SK-N-SH treated with all-trans-retinoic acid at 6 μM for 48 hours (cell line): ENCODE measurements around the gene SLC37A1.

ENCODE experiments used
- ATAC-seq: fragments of 200-7000 bp; cut with Tn5 transposase; 3 replicates; pipeline ENCODE4 v1.9.1; 2020; ENCODE audit warnings: mild to moderate bottlenecking, moderate library complexity
- BACH2 ChIP-seq: fragments of 250-450 bp; sonication (Bioruptor Pico); IDR thresholded peaks from 2 replicates; pipeline ENCODE4 v1.9.0; 2021; ENCODE audit warnings: mild to moderate bottlenecking, borderline replicate concordance
- CSDC2 ChIP-seq: fragments of 250-450 bp; sonication (Bioruptor Pico); IDR thresholded peaks from 2 replicates; pipeline ENCODE4 v1.5.0; 2020; ENCODE audit warnings: mild to moderate bottlenecking, moderate library complexity
- ESRRG ChIP-seq: fragments of 250-450 bp; sonication (Bioruptor Pico); IDR thresholded peaks from 2 replicates; pipeline ENCODE4 v1.6.1; 2021; ENCODE audit warnings: mild to moderate bottlenecking
- GLIS3 ChIP-seq: fragments of 250-450 bp; sonication (Bioruptor Pico); IDR thresholded peaks from 2 replicates; pipeline ENCODE4 v1.5.0; 2020; ENCODE audit warnings: mild to moderate bottlenecking, moderate library complexity
- ISL1 ChIP-seq: fragments of 250-450 bp; sonication (Bioruptor Pico); IDR thresholded peaks from 2 replicates; pipeline ENCODE4 v2.1.2; 2022; ENCODE audit warnings: mild to moderate bottlenecking, moderate library complexity
- OSR1 ChIP-seq: fragments of 250-450 bp; sonication (Bioruptor Pico); IDR thresholded peaks from 2 replicates; pipeline ENCODE4 v1.8.0; 2022; ENCODE audit warnings: moderate library complexity, mild to moderate bottlenecking, inconsistent platforms
- RARB ChIP-seq: fragments of 250-450 bp; sonication (Bioruptor Pico); IDR thresholded peaks from 2 replicates; pipeline ENCODE4 v1.8.0; 2021; ENCODE audit warnings: mild to moderate bottlenecking, moderate library complexity
- SNAI2 ChIP-seq: fragments of 250-450 bp; sonication (Bioruptor Pico); IDR thresholded peaks from 2 replicates; pipeline ENCODE4 v1.5.0; 2020; ENCODE audit warnings: mild to moderate bottlenecking, moderate library complexity
- TCF4 ChIP-seq: fragments of 250-450 bp; sonication (Bioruptor Pico); IDR thresholded peaks from 2 replicates; pipeline ENCODE4 v1.8.0; 2021; ENCODE audit warnings: mild to moderate bottlenecking, moderate library complexity, borderline replicate concordance
- TOX ChIP-seq: fragments of 250-450 bp; sonication (Bioruptor Pico); IDR thresholded peaks from 2 replicates; pipeline ENCODE4 v1.8.0; 2021; ENCODE audit warnings: mild to moderate bottlenecking, moderate library complexity, borderline replicate concordance
- ZC3H10 ChIP-seq: fragments of 250-450 bp; sonication (Bioruptor Pico); IDR thresholded peaks from 2 replicates; pipeline ENCODE4 v1.5.1; 2021; ENCODE audit warnings: mild to moderate bottlenecking, moderate library complexity
- ZFP3 ChIP-seq: fragments of 250-450 bp; sonication (Bioruptor Pico); IDR thresholded peaks from 2 replicates; pipeline ENCODE4 v1.5.0; 2020; ENCODE audit warnings: mild to moderate bottlenecking, moderate library complexity
- ZFP30 ChIP-seq: fragments of 450-650 bp; formaldehyde crosslinking; IDR thresholded peaks from 2 replicates; pipeline ENCODE4 v1.5.0; 2022; ENCODE audit warnings: mild to moderate bottlenecking, moderate library complexity
- ZNF565 ChIP-seq: fragments of 450-650 bp; formaldehyde crosslinking; conservative IDR thresholded peaks from 2 replicates; pipeline ENCODE4 v1.5.0; 2020; ENCODE audit warnings: low read depth, mild to moderate bottlenecking, moderate library complexity
- ZNF70 ChIP-seq: fragments of 450-650 bp; formaldehyde crosslinking; IDR thresholded peaks from 2 replicates; pipeline ENCODE4 v1.5.0; 2020; ENCODE audit warnings: mild to moderate bottlenecking, moderate library complexity
- ZNF8 ChIP-seq: fragments of 450-650 bp; formaldehyde crosslinking; IDR thresholded peaks from 2 replicates; pipeline ENCODE4 v1.5.0; 2020; ENCODE audit warnings: mild to moderate bottlenecking, moderate library complexity
- TF ChIP-seq, protein P1 (sequence below): fragments of 250-450 bp; sonication (Bioruptor Pico); IDR thresholded peaks from 2 replicates; pipeline ENCODE4 v1.5.0; 2020; ENCODE audit warnings: mild to moderate bottlenecking, moderate library complexity
- TF ChIP-seq, protein P2 (sequence below): fragments of 250-450 bp; sonication (Bioruptor Pico); IDR thresholded peaks from 2 replicates; pipeline ENCODE4 v1.8.0; 2021; ENCODE audit warnings: low read depth, mild to moderate bottlenecking, moderate library complexity, borderline replicate concordance
- TF ChIP-seq, protein P3 (sequence below): fragments of 250-450 bp; sonication (Bioruptor Pico); IDR thresholded peaks from 2 replicates; pipeline ENCODE4 v1.5.1; 2020; ENCODE audit warnings: low read depth, mild to moderate bottlenecking, moderate library complexity
- TF ChIP-seq, protein P4 (sequence below): fragments of 250-450 bp; sonication (Bioruptor Pico); IDR thresholded peaks from 2 replicates; pipeline ENCODE4 v1.8.0; 2020; ENCODE audit warnings: mild to moderate bottlenecking, moderate library complexity, borderline replicate concordance

The SLC37A1 gene

DNA sequence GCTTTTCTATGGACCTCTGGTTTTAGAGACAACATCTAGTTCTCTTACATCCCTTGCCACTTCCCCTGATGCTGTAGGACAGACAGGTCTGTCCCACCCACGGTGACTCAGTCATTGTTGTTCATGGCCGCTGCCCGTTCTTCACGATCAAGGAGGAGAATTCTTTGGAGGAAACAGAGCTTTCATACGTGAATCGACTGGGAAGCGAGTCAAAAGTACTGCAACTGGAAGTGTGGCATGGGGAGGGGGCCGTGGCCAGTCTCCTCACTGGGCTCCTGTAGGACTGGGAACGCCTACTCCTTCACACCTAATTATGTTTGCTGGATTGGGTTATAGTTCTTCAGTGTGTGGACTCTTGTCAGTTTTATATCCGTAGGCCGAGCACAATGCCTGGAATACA lies 4.4 kb upstream of the SLC37A1 start:
- ATAC-seq: no peak
- no peak for TF ChIP-seq ESRRG (CRISPR knock-in tag)
- TF ChIP-seq, protein P1, sequence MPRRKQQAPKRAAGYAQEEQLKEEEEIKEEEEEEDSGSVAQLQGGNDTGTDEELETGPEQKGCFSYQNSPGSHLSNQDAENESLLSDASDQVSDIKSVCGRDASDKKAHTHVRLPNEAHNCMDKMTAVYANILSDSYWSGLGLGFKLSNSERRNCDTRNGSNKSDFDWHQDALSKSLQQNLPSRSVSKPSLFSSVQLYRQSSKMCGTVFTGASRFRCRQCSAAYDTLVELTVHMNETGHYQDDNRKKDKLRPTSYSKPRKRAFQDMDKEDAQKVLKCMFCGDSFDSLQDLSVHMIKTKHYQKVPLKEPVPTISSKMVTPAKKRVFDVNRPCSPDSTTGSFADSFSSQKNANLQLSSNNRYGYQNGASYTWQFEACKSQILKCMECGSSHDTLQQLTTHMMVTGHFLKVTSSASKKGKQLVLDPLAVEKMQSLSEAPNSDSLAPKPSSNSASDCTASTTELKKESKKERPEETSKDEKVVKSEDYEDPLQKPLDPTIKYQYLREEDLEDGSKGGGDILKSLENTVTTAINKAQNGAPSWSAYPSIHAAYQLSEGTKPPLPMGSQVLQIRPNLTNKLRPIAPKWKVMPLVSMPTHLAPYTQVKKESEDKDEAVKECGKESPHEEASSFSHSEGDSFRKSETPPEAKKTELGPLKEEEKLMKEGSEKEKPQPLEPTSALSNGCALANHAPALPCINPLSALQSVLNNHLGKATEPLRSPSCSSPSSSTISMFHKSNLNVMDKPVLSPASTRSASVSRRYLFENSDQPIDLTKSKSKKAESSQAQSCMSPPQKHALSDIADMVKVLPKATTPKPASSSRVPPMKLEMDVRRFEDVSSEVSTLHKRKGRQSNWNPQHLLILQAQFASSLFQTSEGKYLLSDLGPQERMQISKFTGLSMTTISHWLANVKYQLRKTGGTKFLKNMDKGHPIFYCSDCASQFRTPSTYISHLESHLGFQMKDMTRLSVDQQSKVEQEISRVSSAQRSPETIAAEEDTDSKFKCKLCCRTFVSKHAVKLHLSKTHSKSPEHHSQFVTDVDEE (CRISPR knock-in tag): no peak
- TF ChIP-seq CSDC2 (CRISPR knock-in tag): no peak
- TF ChIP-seq OSR1: no peak
- no peak for TF ChIP-seq BACH2 (CRISPR knock-in tag)
- TF ChIP-seq, protein P2, sequence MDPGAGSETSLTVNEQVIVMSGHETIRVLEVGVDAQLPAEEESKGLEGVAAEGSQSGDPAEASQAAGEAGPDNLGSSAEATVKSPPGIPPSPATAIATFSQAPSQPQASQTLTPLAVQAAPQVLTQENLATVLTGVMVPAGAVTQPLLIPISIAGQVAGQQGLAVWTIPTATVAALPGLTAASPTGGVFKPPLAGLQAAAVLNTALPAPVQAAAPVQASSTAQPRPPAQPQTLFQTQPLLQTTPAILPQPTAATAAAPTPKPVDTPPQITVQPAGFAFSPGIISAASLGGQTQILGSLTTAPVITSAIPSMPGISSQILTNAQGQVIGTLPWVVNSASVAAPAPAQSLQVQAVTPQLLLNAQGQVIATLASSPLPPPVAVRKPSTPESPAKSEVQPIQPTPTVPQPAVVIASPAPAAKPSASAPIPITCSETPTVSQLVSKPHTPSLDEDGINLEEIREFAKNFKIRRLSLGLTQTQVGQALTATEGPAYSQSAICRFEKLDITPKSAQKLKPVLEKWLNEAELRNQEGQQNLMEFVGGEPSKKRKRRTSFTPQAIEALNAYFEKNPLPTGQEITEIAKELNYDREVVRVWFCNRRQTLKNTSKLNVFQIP: no peak
- TF ChIP-seq ZFP3 (CRISPR knock-in tag): no peak
- TF ChIP-seq SNAI2 (CRISPR knock-in tag): no peak
- no peak for TF ChIP-seq ZC3H10 (CRISPR knock-in tag)
- no peak for TF ChIP-seq ZNF8 (CRISPR knock-in tag)
- TF ChIP-seq, all 23 proteins: peak for 0

DNA sequence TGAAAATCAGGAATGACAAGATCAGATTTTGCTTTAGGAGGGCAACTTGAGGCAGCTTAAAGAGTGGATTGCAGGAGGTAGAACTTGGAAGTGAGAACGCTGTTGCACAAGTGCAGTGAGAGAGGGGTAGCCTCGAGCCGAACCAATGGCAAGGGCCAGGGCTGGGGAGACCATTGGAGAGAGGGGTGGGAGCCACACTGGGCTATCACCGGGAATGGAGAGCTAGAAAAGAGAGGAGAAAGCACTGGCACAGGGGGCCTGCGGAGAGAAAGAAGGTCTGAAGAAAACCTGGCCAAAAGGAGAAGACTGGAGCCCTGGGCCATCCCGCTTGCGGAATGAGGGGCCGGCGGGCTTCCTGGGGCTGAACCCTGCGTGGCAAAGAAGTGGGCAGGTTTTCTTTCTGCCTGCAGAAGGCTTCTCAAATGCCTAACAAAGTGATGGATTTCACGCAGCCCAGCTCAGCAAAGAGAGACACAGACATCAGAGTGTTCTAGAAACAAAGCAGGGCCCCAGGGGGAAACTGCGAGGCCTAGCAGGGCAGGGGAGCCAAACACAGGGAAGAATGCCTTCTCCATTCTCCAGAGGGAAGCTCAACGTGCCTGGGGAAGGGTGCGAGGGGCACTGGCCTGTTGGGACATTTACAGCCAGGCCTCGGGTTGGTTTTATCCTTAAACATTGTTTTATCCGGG lies 1.2 kb upstream of the SLC37A1 start:
- TF ChIP-seq ZFP30 (CRISPR knock-in tag): no peak
- TF ChIP-seq TOX: no peak
- TF ChIP-seq ZC3H10 (CRISPR knock-in tag): no peak
- TF ChIP-seq ZNF8 (CRISPR knock-in tag): no peak
- no peak for TF ChIP-seq GLIS3 (CRISPR knock-in tag)
- TF ChIP-seq RARB (CRISPR knock-in tag): no peak
- no peak for TF ChIP-seq ZNF565
- TF ChIP-seq, protein P3, sequence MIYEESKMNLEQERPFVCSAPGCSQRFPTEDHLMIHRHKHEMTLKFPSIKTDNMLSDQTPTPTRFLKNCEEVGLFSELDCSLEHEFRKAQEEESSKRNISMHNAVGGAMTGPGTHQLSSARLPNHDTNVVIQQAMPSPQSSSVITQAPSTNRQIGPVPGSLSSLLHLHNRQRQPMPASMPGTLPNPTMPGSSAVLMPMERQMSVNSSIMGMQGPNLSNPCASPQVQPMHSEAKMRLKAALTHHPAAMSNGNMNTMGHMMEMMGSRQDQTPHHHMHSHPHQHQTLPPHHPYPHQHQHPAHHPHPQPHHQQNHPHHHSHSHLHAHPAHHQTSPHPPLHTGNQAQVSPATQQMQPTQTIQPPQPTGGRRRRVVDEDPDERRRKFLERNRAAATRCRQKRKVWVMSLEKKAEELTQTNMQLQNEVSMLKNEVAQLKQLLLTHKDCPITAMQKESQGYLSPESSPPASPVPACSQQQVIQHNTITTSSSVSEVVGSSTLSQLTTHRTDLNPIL (CRISPR knock-in tag): no peak
- no peak for TF ChIP-seq BACH2 (CRISPR knock-in tag)
- TF ChIP-seq, all 23 proteins: peak for 0
- ATAC-seq: no peak

DNA sequence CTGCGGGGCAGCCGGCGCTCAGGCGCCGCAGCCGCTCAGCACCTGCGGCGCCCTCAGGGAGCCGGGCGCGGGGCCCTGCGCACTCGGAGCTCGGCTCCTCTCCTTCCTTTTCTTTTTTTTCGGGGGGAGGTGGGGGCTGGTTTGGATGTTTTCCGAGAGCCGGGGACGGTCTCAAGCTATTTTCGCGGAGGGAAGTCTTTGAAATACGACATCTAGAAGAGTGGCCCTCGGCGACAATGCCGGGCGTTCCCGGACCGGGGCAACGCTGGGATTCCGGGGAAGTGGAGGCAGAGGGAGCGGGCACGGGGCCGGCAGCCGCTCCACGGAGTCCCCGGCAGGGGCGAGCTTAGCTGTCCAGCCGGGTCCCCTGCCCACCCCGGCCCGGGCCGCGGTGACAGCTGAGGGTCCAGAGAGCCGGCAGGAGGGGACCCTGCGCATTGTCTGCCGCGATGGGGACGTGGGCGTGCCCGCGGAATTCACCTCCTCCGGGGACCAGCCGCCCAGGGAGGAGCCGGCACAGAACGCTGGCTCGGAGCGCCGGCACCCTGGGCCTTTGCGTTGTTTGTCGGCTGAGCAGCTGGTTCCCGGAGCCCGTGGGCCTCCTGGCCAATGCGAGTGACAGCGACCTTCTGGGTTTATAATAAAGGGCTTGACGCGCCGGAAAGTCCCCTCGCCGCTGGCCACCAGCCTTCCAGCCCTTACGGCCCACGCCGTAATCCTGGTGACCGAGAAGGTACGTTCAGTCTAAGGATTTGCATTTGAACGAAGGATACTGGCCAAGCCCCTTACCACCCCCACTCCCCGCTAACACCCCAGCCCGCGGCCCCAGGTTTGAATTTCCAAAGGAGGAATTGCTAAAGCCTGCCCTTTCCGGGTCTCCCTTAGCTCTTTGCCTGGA lies 582 bp downstream of the SLC37A1 start:
- no peak for TF ChIP-seq BACH2 (CRISPR knock-in tag)
- no peak for TF ChIP-seq ZFP3 (CRISPR knock-in tag)

DNA sequence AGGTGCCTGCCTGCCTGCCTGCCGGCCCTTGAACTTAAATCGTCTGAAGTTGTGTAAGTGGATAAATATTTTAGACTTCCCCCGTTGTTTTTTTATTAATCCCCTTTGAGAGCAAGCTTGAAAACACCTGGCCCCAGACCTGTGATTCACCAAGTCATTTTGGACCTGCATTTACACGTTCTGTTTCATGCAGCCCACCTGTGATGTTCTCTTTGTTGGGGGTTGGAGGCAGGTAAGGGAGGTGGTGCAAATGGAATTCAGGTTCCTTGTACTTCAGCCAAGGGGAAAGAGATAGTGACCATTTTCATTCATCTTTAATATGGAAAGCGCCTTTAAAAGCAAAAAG lies 1.2 kb downstream of the SLC37A1 start:
- ATAC-seq: no peak
- TF ChIP-seq ZFP3 (CRISPR knock-in tag) (no peak), ISL1 (CRISPR knock-in tag) (no peak), ZC3H10 (CRISPR knock-in tag) (no peak), BACH2 (CRISPR knock-in tag) (no peak), ZNF8 (CRISPR knock-in tag) (no peak), CSDC2 (CRISPR knock-in tag) (no peak), ZFP30 (CRISPR knock-in tag) (no peak), ZNF70 (no peak), TCF4 (CRISPR knock-in tag) (no peak)
- TF ChIP-seq, protein P1 (CRISPR knock-in tag): no peak
- TF ChIP-seq, protein P4, sequence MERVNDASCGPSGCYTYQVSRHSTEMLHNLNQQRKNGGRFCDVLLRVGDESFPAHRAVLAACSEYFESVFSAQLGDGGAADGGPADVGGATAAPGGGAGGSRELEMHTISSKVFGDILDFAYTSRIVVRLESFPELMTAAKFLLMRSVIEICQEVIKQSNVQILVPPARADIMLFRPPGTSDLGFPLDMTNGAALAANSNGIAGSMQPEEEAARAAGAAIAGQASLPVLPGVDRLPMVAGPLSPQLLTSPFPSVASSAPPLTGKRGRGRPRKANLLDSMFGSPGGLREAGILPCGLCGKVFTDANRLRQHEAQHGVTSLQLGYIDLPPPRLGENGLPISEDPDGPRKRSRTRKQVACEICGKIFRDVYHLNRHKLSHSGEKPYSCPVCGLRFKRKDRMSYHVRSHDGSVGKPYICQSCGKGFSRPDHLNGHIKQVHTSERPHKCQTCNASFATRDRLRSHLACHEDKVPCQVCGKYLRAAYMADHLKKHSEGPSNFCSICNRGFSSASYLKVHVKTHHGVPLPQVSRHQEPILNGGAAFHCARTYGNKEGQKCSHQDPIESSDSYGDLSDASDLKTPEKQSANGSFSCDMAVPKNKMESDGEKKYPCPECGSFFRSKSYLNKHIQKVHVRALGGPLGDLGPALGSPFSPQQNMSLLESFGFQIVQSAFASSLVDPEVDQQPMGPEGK (CRISPR knock-in tag): no peak
- TF ChIP-seq, all 23 proteins: peak for 0

More for the DNA sequence above, 582 bp downstream of the SLC37A1 start:
- peak; percentile 66 for ATAC-seq
